SK-N-SH treated with all-trans-retinoic acid at 6 μM for 48 hours (cell line): ENCODE results near the gene RAB5IF.

Source experiments
- ATAC-seq: fragments of 200-7000 bp; cut with Tn5 transposase; 3 replicates; pipeline ENCODE4 v1.9.1; 2020; ENCODE audit warnings: mild to moderate bottlenecking, moderate library complexity
- ARNTL ChIP-seq: fragments of 450-650 bp; formaldehyde crosslinking; IDR thresholded peaks from 2 replicates; pipeline ENCODE4 v1.5.0; 2020; ENCODE audit warnings: low read depth, mild to moderate bottlenecking, moderate library complexity, borderline replicate concordance
- BACH2 ChIP-seq: fragments of 250-450 bp; sonication (Bioruptor Pico); IDR thresholded peaks from 2 replicates; pipeline ENCODE4 v1.9.0; 2021; ENCODE audit warnings: mild to moderate bottlenecking, borderline replicate concordance
- ESRRG ChIP-seq: fragments of 250-450 bp; sonication (Bioruptor Pico); IDR thresholded peaks from 2 replicates; pipeline ENCODE4 v1.6.1; 2021; ENCODE audit warnings: mild to moderate bottlenecking
- GLIS3 ChIP-seq: fragments of 250-450 bp; sonication (Bioruptor Pico); IDR thresholded peaks from 2 replicates; pipeline ENCODE4 v1.5.0; 2020; ENCODE audit warnings: mild to moderate bottlenecking, moderate library complexity
- OSR1 ChIP-seq: fragments of 250-450 bp; sonication (Bioruptor Pico); IDR thresholded peaks from 2 replicates; pipeline ENCODE4 v1.8.0; 2022; ENCODE audit warnings: moderate library complexity, mild to moderate bottlenecking, inconsistent platforms
- PPARA ChIP-seq: fragments of 250-450 bp; sonication (Bioruptor Pico); IDR thresholded peaks from 2 replicates; pipeline ENCODE4 v1.5.0; 2020; ENCODE audit warnings: mild to moderate bottlenecking, borderline replicate concordance
- RARB ChIP-seq: fragments of 250-450 bp; sonication (Bioruptor Pico); IDR thresholded peaks from 2 replicates; pipeline ENCODE4 v1.8.0; 2021; ENCODE audit warnings: mild to moderate bottlenecking, moderate library complexity
- SNAI2 ChIP-seq: fragments of 250-450 bp; sonication (Bioruptor Pico); IDR thresholded peaks from 2 replicates; pipeline ENCODE4 v1.5.0; 2020; ENCODE audit warnings: mild to moderate bottlenecking, moderate library complexity
- TCF4 ChIP-seq: fragments of 250-450 bp; sonication (Bioruptor Pico); IDR thresholded peaks from 2 replicates; pipeline ENCODE4 v1.8.0; 2021; ENCODE audit warnings: mild to moderate bottlenecking, moderate library complexity, borderline replicate concordance
- TOX ChIP-seq: fragments of 250-450 bp; sonication (Bioruptor Pico); IDR thresholded peaks from 2 replicates; pipeline ENCODE4 v1.8.0; 2021; ENCODE audit warnings: mild to moderate bottlenecking, moderate library complexity, borderline replicate concordance
- ZFP3 ChIP-seq: fragments of 250-450 bp; sonication (Bioruptor Pico); IDR thresholded peaks from 2 replicates; pipeline ENCODE4 v1.5.0; 2020; ENCODE audit warnings: mild to moderate bottlenecking, moderate library complexity
- ZFP30 ChIP-seq: fragments of 450-650 bp; formaldehyde crosslinking; IDR thresholded peaks from 2 replicates; pipeline ENCODE4 v1.5.0; 2022; ENCODE audit warnings: mild to moderate bottlenecking, moderate library complexity
- ZNF565 ChIP-seq: fragments of 450-650 bp; formaldehyde crosslinking; conservative IDR thresholded peaks from 2 replicates; pipeline ENCODE4 v1.5.0; 2020; ENCODE audit warnings: low read depth, mild to moderate bottlenecking, moderate library complexity
- ZNF70 ChIP-seq: fragments of 450-650 bp; formaldehyde crosslinking; IDR thresholded peaks from 2 replicates; pipeline ENCODE4 v1.5.0; 2020; ENCODE audit warnings: mild to moderate bottlenecking, moderate library complexity
- ZNF8 ChIP-seq: fragments of 450-650 bp; formaldehyde crosslinking; IDR thresholded peaks from 2 replicates; pipeline ENCODE4 v1.5.0; 2020; ENCODE audit warnings: mild to moderate bottlenecking, moderate library complexity
- TF ChIP-seq, protein P1 (sequence below): fragments of 250-450 bp; sonication (Bioruptor Pico); IDR thresholded peaks from 2 replicates; pipeline ENCODE4 v1.5.1; 2021; ENCODE audit warnings: mild to moderate bottlenecking, moderate library complexity
- TF ChIP-seq, protein P2 (sequence below): fragments of 250-450 bp; sonication (Bioruptor Pico); IDR thresholded peaks from 2 replicates; pipeline ENCODE4 v1.5.0; 2020; ENCODE audit warnings: mild to moderate bottlenecking, moderate library complexity
- TF ChIP-seq, protein P3 (sequence below): fragments of 250-450 bp; sonication (Bioruptor Pico); IDR thresholded peaks from 2 replicates; pipeline ENCODE4 v1.8.0; 2020; ENCODE audit warnings: mild to moderate bottlenecking, moderate library complexity, borderline replicate concordance
- TF ChIP-seq, protein P4 (sequence below): fragments of 250-450 bp; sonication (Bioruptor Pico); IDR thresholded peaks from 2 replicates; pipeline ENCODE4 v1.8.0; 2021; ENCODE audit warnings: low read depth, mild to moderate bottlenecking, moderate library complexity, borderline replicate concordance
- TF ChIP-seq, protein P5 (sequence below): fragments of 250-450 bp; sonication (Bioruptor Pico); IDR thresholded peaks from 2 replicates; pipeline ENCODE4 v1.5.1; 2020; ENCODE audit warnings: low read depth, mild to moderate bottlenecking, moderate library complexity

RAB5IF gene

DNA sequence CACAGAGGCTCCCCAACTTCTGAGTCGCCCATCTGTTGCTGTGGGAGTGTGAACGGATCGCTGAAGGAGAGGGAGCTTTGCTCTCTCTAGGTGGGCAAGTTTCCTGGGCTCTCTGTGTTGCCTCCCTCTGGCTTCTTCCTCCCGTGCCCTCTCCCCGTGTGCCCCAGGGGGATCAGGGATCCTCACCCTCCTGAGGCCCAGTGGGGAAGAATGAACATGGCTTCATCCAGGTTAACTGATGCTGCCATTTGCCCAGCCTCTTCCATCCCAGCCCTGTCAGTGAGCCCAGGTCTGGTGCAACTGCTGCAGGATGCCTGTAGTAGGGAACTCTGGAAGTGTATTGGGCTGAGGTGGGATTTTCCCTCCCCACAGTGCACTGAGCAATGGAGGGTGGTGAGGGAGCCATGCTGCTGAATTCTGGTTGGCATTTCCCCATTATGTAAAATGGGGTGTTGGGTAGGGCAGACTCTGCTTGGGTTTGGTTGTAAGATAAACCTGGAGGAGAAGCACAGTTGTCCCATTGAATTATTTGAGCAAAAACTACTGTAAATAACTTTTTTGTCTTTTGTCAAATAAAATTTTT, 12.1 kb upstream of the RAB5IF start:
- ATAC-seq: no peak
- TF ChIP-seq ZFP30 (CRISPR knock-in tag): no peak
- TF ChIP-seq OSR1 (CRISPR knock-in tag): no peak
- no peak for TF ChIP-seq PPARA (CRISPR knock-in tag)
- TF ChIP-seq, protein P1, sequence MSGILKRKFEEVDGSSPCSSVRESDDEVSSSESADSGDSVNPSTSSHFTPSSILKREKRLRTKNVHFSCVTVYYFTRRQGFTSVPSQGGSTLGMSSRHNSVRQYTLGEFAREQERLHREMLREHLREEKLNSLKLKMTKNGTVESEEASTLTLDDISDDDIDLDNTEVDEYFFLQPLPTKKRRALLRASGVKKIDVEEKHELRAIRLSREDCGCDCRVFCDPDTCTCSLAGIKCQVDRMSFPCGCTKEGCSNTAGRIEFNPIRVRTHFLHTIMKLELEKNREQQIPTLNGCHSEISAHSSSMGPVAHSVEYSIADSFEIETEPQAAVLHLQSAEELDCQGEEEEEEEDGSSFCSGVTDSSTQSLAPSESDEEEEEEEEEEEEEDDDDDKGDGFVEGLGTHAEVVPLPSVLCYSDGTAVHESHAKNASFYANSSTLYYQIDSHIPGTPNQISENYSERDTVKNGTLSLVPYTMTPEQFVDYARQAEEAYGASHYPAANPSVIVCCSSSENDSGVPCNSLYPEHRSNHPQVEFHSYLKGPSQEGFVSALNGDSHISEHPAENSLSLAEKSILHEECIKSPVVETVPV (CRISPR knock-in tag): no peak
- no peak for TF ChIP-seq ZNF70 (CRISPR knock-in tag)
- TF ChIP-seq ZNF565 (CRISPR knock-in tag): no peak
- TF ChIP-seq RARB (CRISPR knock-in tag): no peak
- TF ChIP-seq, protein P2, sequence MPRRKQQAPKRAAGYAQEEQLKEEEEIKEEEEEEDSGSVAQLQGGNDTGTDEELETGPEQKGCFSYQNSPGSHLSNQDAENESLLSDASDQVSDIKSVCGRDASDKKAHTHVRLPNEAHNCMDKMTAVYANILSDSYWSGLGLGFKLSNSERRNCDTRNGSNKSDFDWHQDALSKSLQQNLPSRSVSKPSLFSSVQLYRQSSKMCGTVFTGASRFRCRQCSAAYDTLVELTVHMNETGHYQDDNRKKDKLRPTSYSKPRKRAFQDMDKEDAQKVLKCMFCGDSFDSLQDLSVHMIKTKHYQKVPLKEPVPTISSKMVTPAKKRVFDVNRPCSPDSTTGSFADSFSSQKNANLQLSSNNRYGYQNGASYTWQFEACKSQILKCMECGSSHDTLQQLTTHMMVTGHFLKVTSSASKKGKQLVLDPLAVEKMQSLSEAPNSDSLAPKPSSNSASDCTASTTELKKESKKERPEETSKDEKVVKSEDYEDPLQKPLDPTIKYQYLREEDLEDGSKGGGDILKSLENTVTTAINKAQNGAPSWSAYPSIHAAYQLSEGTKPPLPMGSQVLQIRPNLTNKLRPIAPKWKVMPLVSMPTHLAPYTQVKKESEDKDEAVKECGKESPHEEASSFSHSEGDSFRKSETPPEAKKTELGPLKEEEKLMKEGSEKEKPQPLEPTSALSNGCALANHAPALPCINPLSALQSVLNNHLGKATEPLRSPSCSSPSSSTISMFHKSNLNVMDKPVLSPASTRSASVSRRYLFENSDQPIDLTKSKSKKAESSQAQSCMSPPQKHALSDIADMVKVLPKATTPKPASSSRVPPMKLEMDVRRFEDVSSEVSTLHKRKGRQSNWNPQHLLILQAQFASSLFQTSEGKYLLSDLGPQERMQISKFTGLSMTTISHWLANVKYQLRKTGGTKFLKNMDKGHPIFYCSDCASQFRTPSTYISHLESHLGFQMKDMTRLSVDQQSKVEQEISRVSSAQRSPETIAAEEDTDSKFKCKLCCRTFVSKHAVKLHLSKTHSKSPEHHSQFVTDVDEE: no peak
- no peak for TF ChIP-seq ESRRG
- TF ChIP-seq BACH2 (CRISPR knock-in tag): no peak
- TF ChIP-seq TOX (CRISPR knock-in tag): no peak
- TF ChIP-seq ZFP3 (CRISPR knock-in tag): no peak
- TF ChIP-seq ZNF8 (CRISPR knock-in tag): no peak
- TF ChIP-seq, protein P3, sequence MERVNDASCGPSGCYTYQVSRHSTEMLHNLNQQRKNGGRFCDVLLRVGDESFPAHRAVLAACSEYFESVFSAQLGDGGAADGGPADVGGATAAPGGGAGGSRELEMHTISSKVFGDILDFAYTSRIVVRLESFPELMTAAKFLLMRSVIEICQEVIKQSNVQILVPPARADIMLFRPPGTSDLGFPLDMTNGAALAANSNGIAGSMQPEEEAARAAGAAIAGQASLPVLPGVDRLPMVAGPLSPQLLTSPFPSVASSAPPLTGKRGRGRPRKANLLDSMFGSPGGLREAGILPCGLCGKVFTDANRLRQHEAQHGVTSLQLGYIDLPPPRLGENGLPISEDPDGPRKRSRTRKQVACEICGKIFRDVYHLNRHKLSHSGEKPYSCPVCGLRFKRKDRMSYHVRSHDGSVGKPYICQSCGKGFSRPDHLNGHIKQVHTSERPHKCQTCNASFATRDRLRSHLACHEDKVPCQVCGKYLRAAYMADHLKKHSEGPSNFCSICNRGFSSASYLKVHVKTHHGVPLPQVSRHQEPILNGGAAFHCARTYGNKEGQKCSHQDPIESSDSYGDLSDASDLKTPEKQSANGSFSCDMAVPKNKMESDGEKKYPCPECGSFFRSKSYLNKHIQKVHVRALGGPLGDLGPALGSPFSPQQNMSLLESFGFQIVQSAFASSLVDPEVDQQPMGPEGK (CRISPR knock-in tag): no peak

DNA sequence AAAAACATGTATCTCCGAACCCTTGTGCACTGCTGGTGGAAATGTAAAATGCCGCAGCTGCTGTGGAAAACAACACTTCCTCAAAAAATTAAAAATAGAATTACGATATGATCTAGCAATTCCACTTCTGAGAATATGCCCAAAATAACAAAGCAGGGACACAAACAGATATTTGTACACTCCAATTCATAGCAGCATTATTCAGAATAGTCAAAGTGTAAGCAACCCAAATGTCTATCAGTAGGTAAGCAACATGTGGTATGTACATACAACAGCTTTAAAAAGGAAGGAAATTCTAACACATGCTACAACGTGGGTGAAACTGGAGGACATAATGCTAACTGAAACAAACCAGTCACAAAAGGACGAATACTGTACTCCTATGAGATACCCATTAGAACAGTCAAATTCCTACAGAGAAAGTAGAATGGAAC, 5.7 kb upstream of the RAB5IF start:
- TF ChIP-seq, protein P4, sequence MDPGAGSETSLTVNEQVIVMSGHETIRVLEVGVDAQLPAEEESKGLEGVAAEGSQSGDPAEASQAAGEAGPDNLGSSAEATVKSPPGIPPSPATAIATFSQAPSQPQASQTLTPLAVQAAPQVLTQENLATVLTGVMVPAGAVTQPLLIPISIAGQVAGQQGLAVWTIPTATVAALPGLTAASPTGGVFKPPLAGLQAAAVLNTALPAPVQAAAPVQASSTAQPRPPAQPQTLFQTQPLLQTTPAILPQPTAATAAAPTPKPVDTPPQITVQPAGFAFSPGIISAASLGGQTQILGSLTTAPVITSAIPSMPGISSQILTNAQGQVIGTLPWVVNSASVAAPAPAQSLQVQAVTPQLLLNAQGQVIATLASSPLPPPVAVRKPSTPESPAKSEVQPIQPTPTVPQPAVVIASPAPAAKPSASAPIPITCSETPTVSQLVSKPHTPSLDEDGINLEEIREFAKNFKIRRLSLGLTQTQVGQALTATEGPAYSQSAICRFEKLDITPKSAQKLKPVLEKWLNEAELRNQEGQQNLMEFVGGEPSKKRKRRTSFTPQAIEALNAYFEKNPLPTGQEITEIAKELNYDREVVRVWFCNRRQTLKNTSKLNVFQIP (CRISPR knock-in tag): no peak
- no peak for TF ChIP-seq TOX (CRISPR knock-in tag)
- TF ChIP-seq SNAI2 (CRISPR knock-in tag): no peak
- TF ChIP-seq ZNF565 (CRISPR knock-in tag): no peak
- TF ChIP-seq ESRRG: no peak
- TF ChIP-seq OSR1 (CRISPR knock-in tag): no peak
- TF ChIP-seq, protein P1 (CRISPR knock-in tag): no peak
- TF ChIP-seq, protein P5, sequence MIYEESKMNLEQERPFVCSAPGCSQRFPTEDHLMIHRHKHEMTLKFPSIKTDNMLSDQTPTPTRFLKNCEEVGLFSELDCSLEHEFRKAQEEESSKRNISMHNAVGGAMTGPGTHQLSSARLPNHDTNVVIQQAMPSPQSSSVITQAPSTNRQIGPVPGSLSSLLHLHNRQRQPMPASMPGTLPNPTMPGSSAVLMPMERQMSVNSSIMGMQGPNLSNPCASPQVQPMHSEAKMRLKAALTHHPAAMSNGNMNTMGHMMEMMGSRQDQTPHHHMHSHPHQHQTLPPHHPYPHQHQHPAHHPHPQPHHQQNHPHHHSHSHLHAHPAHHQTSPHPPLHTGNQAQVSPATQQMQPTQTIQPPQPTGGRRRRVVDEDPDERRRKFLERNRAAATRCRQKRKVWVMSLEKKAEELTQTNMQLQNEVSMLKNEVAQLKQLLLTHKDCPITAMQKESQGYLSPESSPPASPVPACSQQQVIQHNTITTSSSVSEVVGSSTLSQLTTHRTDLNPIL (CRISPR knock-in tag): no peak
- TF ChIP-seq ARNTL (CRISPR knock-in tag): no peak
- no peak for TF ChIP-seq BACH2 (CRISPR knock-in tag)
- TF ChIP-seq GLIS3 (CRISPR knock-in tag): no peak
- no peak for TF ChIP-seq ZNF8 (CRISPR knock-in tag)
- TF ChIP-seq, protein P3 (CRISPR knock-in tag): no peak
- no peak for TF ChIP-seq ZFP30 (CRISPR knock-in tag)
- no peak for TF ChIP-seq PPARA (CRISPR knock-in tag)
- TF ChIP-seq TCF4 (CRISPR knock-in tag): no peak
- TF ChIP-seq, all 23 proteins: peak for 0
- ATAC-seq: no peak
